Endothelial cell of umbilical vein (primary cell): ENCODE measurements around the gene RAMP2. TPM values are rescaled to one million over a fixed set of nuclear protein-coding genes. Genes with fewer than 3 reads are reported as not detected.

Source experiments
- BruUV-seq: library from RNA; stranded (reverse); fragments of 400-500 nt; replicated peaks from 2 replicates; lab custom pipeline; 2021; lab: Mats Ljungman, UMichigan
- CTCF ChIA-PET: fragments of 300-600, 350-600 bp; sonication (Branson Sonifier 250); formaldehyde crosslinking; loops from one replicate; lab custom pipeline; 2021; ENCODE audit warnings: antibody characterized with exemption, inconsistent platforms; lab: Charles Lee
- POLR2A ChIA-PET: fragments of 300-600, 350-600 bp; sonication (Branson Sonifier 250); formaldehyde crosslinking; loops from one replicate; lab custom pipeline; 2021; ENCODE audit warnings: antibody characterized with exemption, inconsistent platforms; lab: Charles Lee
- DNase-seq: peaks from one replicate; pipeline ENCODE4 v3.0.0-alpha.2; 2011; ENCODE audit warnings: low read depth, low spot score
- FAIRE-seq: peaks from 2 replicates; lab custom pipeline; 2011; peaks lifted over from hg19 to GRCh38; lab: Jason Lieb, UNC
- H2AFZ ChIP-seq: 2 replicates; pipeline ENCODE4 v1.6.0; 2012; ENCODE audit warnings: low read depth, low read length, control low read depth, inconsistent platforms
- H3K27ac ChIP-seq: 2 replicates; pipeline ENCODE4 v1.5.1; 2011; ENCODE audit warnings: low read depth, mild to moderate bottlenecking, control low read depth, low read length, moderate library complexity; ENCODE audit not compliant: insufficient read depth
- H3K27me3 ChIP-seq, 2 experiments: 2 replicates each; pipeline versions ENCODE4 v1.6.0 to v1.6.1; 2011; ENCODE audit warnings: low read length in 2 of 2, mixed read lengths in 1 of 2; ENCODE audit not compliant: control insufficient read depth in 2 of 2, insufficient read depth in 2 of 2
- H3K36me3 ChIP-seq, 2 experiments: 2 replicates in 1 of 2; 3 replicates in 1 of 2; pipeline ENCODE4 v1.5.1; 2011; ENCODE audit warnings: low read length in 2 of 2, mild to moderate bottlenecking in 1 of 2, moderate library complexity in 1 of 2; ENCODE audit not compliant: control insufficient read depth in 2 of 2, insufficient read depth in 2 of 2; ENCODE audit errors: extremely low read depth in 1 of 2
- H3K4me1 ChIP-seq: 3 replicates; pipeline ENCODE4 v1.5.1; 2011; ENCODE audit warnings: mild to moderate bottlenecking, low read length; ENCODE audit not compliant: control insufficient read depth, insufficient read depth; ENCODE audit errors: extremely low read depth
- H3K4me2 ChIP-seq: 2 replicates; pipeline ENCODE4 v1.6.1; 2011; ENCODE audit warnings: low read length, control low read depth, mixed read lengths; ENCODE audit not compliant: insufficient read depth
- H3K4me3 ChIP-seq, 3 experiments: fragments of 200-600 bp in 1 of 3; sonication (generic), shearing (Covaris generic) in 1 of 3; replicated peaks in 1 of 3; 2 replicates each; pipeline ENCODE4 v1.5.1; 2011 to 2016; ENCODE audit warnings: control low read depth in 3 of 3, low read length in 3 of 3, mild to moderate bottlenecking in 2 of 3, inconsistent platforms in 1 of 3, low read depth in 1 of 3, moderate library complexity in 1 of 3; ENCODE audit not compliant: insufficient read depth in 1 of 3
- H3K79me2 ChIP-seq: 2 replicates; pipeline ENCODE4 v1.6.0; 2012; ENCODE audit warnings: low read length, inconsistent platforms; ENCODE audit not compliant: control insufficient read depth, insufficient read depth
- H3K9ac ChIP-seq: replicated peaks from 2 replicates; pipeline ENCODE3; 2011; ENCODE audit warnings: low read length, control low read depth; ENCODE audit not compliant: insufficient read depth; ENCODE audit errors: extremely low read depth
- H3K9me1 ChIP-seq: replicated peaks from 3 replicates; pipeline ENCODE4 v1.6.0; 2011; ENCODE audit warnings: mild to moderate bottlenecking, low read length; ENCODE audit not compliant: control insufficient read depth, insufficient read depth; ENCODE audit errors: extremely low read depth
- H3K9me3 ChIP-seq: replicated peaks from 2 replicates; pipeline ENCODE4 v1.5.1; 2012; ENCODE audit warnings: low read length, inconsistent platforms; ENCODE audit not compliant: control insufficient read depth, insufficient read depth
- H4K20me1 ChIP-seq: replicated peaks from 2 replicates; pipeline ENCODE3; 2011; ENCODE audit warnings: mild to moderate bottlenecking, low read length; ENCODE audit not compliant: control insufficient read depth, insufficient read depth; ENCODE audit errors: extremely low read depth
- CTCF ChIP-seq, 2 donors: IDR thresholded peaks; 1 replicate in 1 of 2; 2 replicates in 1 of 2; pipeline ENCODE4 v1.5.1; 2011; ENCODE audit warnings: low read length in 2 of 2, mild to moderate bottlenecking in 2 of 2, moderate library complexity in 2 of 2, control low read depth in 1 of 2, inconsistent platforms in 1 of 2, low read depth in 1 of 2; ENCODE audit not compliant: insufficient read depth in 1 of 2; ENCODE audit errors: extremely low read depth in 1 of 2
- EZH2 ChIP-seq: IDR thresholded peaks from 2 replicates; pipeline ENCODE4 v1.6.1; 2012; ENCODE audit warnings: borderline replicate concordance, low read depth, mild to moderate bottlenecking, moderate library complexity, low read length, inconsistent platforms; ENCODE audit not compliant: severe bottlenecking
- FOS ChIP-seq: IDR thresholded peaks from 2 replicates; pipeline ENCODE4 v1.6.1; 2011; ENCODE audit warnings: mild to moderate bottlenecking, low read length, moderate library complexity, borderline replicate concordance; ENCODE audit not compliant: insufficient read depth
- GATA2 ChIP-seq: IDR thresholded peaks from 2 replicates; pipeline ENCODE4 v1.7.0; 2011; ENCODE audit warnings: low read depth, mild to moderate bottlenecking, moderate library complexity, mixed read lengths, low read length; ENCODE audit not compliant: insufficient read length, insufficient read depth
- JUN ChIP-seq: IDR thresholded peaks from 2 replicates; pipeline ENCODE4 v1.6.1; 2011; ENCODE audit warnings: borderline replicate concordance, low read depth; ENCODE audit not compliant: insufficient read length, insufficient read depth
- MAX ChIP-seq: IDR thresholded peaks from 2 replicates; pipeline ENCODE4 v1.6.1; 2011; ENCODE audit not compliant: insufficient read depth, insufficient read length
- MYC ChIP-seq: IDR thresholded peaks from one replicate; pipeline ENCODE4 v1.6.1; 2011; ENCODE audit warnings: mild to moderate bottlenecking, low read depth, low read length
- POLR2A ChIP-seq: IDR thresholded peaks from 2 replicates; pipeline ENCODE4 v1.6.1; 2012; ENCODE audit warnings: low read depth, mild to moderate bottlenecking, control low read depth, low read length
- POLR2AphosphoS5 ChIP-seq: IDR thresholded peaks from 2 replicates; pipeline ENCODE4 v1.6.1; 2012; ENCODE audit warnings: low read depth, mild to moderate bottlenecking, control low read depth, low read length, moderate library complexity; ENCODE audit not compliant: insufficient read depth
- dilution Hi-C: fragments of 300-500 bp; cut with MboI; formaldehyde crosslinking; loops from one replicate; pipeline ENCODE4 v1.15.0; 2019; ENCODE audit warnings: low sequenced_read_pairs; ENCODE audit not compliant: extremely low pct_ligation_motif_present
- intact Hi-C: fragments of 100-400 bp; cut with micrococcal nuclease; formaldehyde crosslinking; loops from one replicate; pipeline ENCODE4 v1.10.0; 2022
- polyA plus RNA-seq, 4 experiments: library from polyadenylated mRNA; depleted of rRNA in 3 of 4; stranded (reverse) in 3 of 4; unstranded in 1 of 4; fragments of >200 nt; gene quantifications; 2 replicates each; pipeline versions ENCODE4 v1.2.1 to v1.2.3, GENCODE V29; 2011 to 2012; ENCODE audit warnings: missing spikeins in 1 of 4
- small RNA-seq: library from RNA; depleted of rRNA; stranded (forward); fragments of <200 nt; gene quantifications from one replicate; pipeline ENCODE3, GENCODE V24; 2012; ENCODE audit warnings: low replicate concordance, low read depth; ENCODE audit not compliant: insufficient read depth, insufficient read length
- total RNA-seq: library from RNA; stranded (reverse); gene quantifications from 2 replicates; pipeline ENCODE4 v1.2.3, GENCODE V29; 2021

The RAMP2 gene
- total and polyA plus RNA-seq, 2 donors (not counting 3 experiments of a cell fraction or from before 2014, with no cell fraction given), result 106 to 192 TPM

- Histone ChIP-seq H3K27ac (no peak overlapping the region), H3K9me3 (no peaks in the 10 kb centered on the region), H3K9me1 (no peaks in the 10 kb centered on the region), H3K9ac (no peak overlapping the region), H3K4me2 (no peak overlapping the region), H3K4me1 (peaks cover 3% of the 10 kb centered on the region), H3K79me2 (no peaks in the 10 kb centered on the region), H4K20me1 (no peaks in the 10 kb centered on the region), H3K27me3 (no peaks in the 10 kb centered on the region), H2AFZ (no peak overlapping the region), H3K36me3 (peaks cover 13 to 16% of the 10 kb centered on the region in 2 experiments), H3K4me3 (no peak overlapping the region)
- CTCF ChIA-PET, result interaction anchor here (1.0 to 1.3 kb wide), 3 partner anchors 9 to 46 kb away, joined by 3 to 5 read pairs (median 4); partner anchors contain the start of gene BECN1
- no peak for TF ChIP-seq CTCF (IDR thresholded peaks at IDR 0.05; ENCODE audit: extremely low read depth in 1 of 2, insufficient read depth in 1 of 2, low read depth in 1 of 2, low read length in 2 of 2)
- no peak for TF ChIP-seq GATA2
- TF ChIP-seq JUN, result no peak
- TF ChIP-seq EZH2, result no peak
- TF ChIP-seq POLR2AphosphoS5, result no peak
- no peak for TF ChIP-seq MYC
- TF ChIP-seq POLR2A, result no peak
- TF ChIP-seq FOS, result no peak
- no peak for TF ChIP-seq MAX
- intact Hi-C loops, result no loop called here
- dilution Hi-C loops, result no loop called here
- POLR2A ChIA-PET, result no interaction called here
- FAIRE-seq (no peak), DNase-seq (no peak)
- BruUV-seq, result no TSS peak
These were observed 48.2 kb downstream of the RAMP2 start for GRCh38 chr17:42809250-42809649.

Small RNAs within 50 kb of the gene (small RNA-seq; reads per million reads assigned to genes)
- gene HMGN2P15, result not detected

Other genes with a start within 250 kb of the RAMP2 start
- 40.2 and 50.2 TPM in 2 replicates for gene NAGLU, start 225.0 kb upstream of the RAMP2 start, total RNA-seq
- gene NAGLU, start 225.0 kb upstream of the RAMP2 start, polyA plus RNA-seq, result 54.2 and 66.8 TPM in 2 replicates
- 0.62 and 1.0 TPM in 2 replicates for gene HSD17B1, start 208.3 kb upstream of the RAMP2 start, total RNA-seq
- 0.22 and 0.41 TPM in 2 replicates for gene HSD17B1, start 208.3 kb upstream of the RAMP2 start, polyA plus RNA-seq
- 69.2 and 77.7 TPM in 2 replicates for gene COASY, start 199.1 kb upstream of the RAMP2 start, total RNA-seq
- 39.6 and 52.6 TPM in 2 replicates for gene COASY, start 199.1 kb upstream of the RAMP2 start, polyA plus RNA-seq
- gene MLX, start 194.1 kb upstream of the RAMP2 start, total RNA-seq, result 40.3 and 40.9 TPM in 2 replicates
- 41.1 and 42.7 TPM in 2 replicates for gene MLX, start 194.1 kb upstream of the RAMP2 start, polyA plus RNA-seq
- gene PSMC3IP, start 183.5 kb upstream of the RAMP2 start, total RNA-seq, result 19.3 and 20.8 TPM in 2 replicates
- 5.5 and 5.9 TPM in 2 replicates for gene PSMC3IP, start 183.5 kb upstream of the RAMP2 start, polyA plus RNA-seq
- 52.3 and 53.4 TPM in 2 replicates for gene RETREG3, start 151.9 kb upstream of the RAMP2 start, total RNA-seq
- 32.6 and 36.2 TPM in 2 replicates for gene RETREG3, start 151.9 kb upstream of the RAMP2 start, polyA plus RNA-seq
- gene TUBG1, start 151.5 kb upstream of the RAMP2 start, total RNA-seq, result 96.9 and 102 TPM in 2 replicates
- 132 and 173 TPM in 2 replicates for gene TUBG1, start 151.5 kb upstream of the RAMP2 start, polyA plus RNA-seq
- 13.1 and 13.2 TPM in 2 replicates for gene TUBG2, start 101.9 kb upstream of the RAMP2 start, total RNA-seq
- gene TUBG2, start 101.9 kb upstream of the RAMP2 start, polyA plus RNA-seq, result 17.7 and 19.4 TPM in 2 replicates
- 11.3 and 13.2 TPM in 2 replicates for gene PLEKHH3, start 84.2 kb upstream of the RAMP2 start, total RNA-seq
- gene PLEKHH3, start 84.2 kb upstream of the RAMP2 start, polyA plus RNA-seq, result 5.4 and 6.8 TPM in 2 replicates
- gene CCR10, start 79.4 kb upstream of the RAMP2 start, total RNA-seq, result 1.3 TPM in 1 of 2 replicates, not detected in the other
- gene CCR10, start 79.4 kb upstream of the RAMP2 start, polyA plus RNA-seq, result 1.1 and 1.4 TPM in 2 replicates
- 3.6 and 44.8 TPM in 2 replicates for gene CNTNAP1, start 78.7 kb upstream of the RAMP2 start, total RNA-seq
- 26.3 and 27.3 TPM in 2 replicates for gene CNTNAP1, start 78.7 kb upstream of the RAMP2 start, polyA plus RNA-seq
- gene EZH1, start 16.2 kb upstream of the RAMP2 start, total RNA-seq, result 29.8 and 31.4 TPM in 2 replicates
- gene EZH1, start 16.2 kb upstream of the RAMP2 start, polyA plus RNA-seq, result 27.8 and 33.7 TPM in 2 replicates
- 45.0 and 47.1 TPM in 2 replicates for gene VPS25, start 12.2 kb downstream of the RAMP2 start, total RNA-seq
- 86.8 and 107 TPM in 2 replicates for gene VPS25, start 12.2 kb downstream of the RAMP2 start, polyA plus RNA-seq
- 1.9 TPM in 2 replicates for gene WNK4, start 19.4 kb downstream of the RAMP2 start, total RNA-seq
- 0.48 and 0.84 TPM in 2 replicates for gene WNK4, start 19.4 kb downstream of the RAMP2 start, polyA plus RNA-seq
- gene COA3, start 37.5 kb downstream of the RAMP2 start, total RNA-seq, result 56.6 and 57.5 TPM in 2 replicates
- 126 and 139 TPM in 2 replicates for gene COA3, start 37.5 kb downstream of the RAMP2 start, polyA plus RNA-seq
- gene CNTD1, start 37.6 kb downstream of the RAMP2 start, total RNA-seq, result not detected in 2 replicates
- gene CNTD1, start 37.6 kb downstream of the RAMP2 start, polyA plus RNA-seq, result not detected in 2 replicates
- gene BECN1, start 63.1 kb downstream of the RAMP2 start, total RNA-seq, result 92.3 and 93.5 TPM in 2 replicates
- gene BECN1, start 63.1 kb downstream of the RAMP2 start, polyA plus RNA-seq, result 51.4 and 63.1 TPM in 2 replicates
- 126 and 133 TPM in 2 replicates for gene PSME3, start 72.2 kb downstream of the RAMP2 start, total RNA-seq
- gene PSME3, start 72.2 kb downstream of the RAMP2 start, polyA plus RNA-seq, result 94.7 and 98.4 TPM in 2 replicates
- gene AOC2, start 83.4 kb downstream of the RAMP2 start, total RNA-seq, result 1.6 and 1.9 TPM in 2 replicates
- 0.62 and 0.65 TPM in 2 replicates for gene AOC2, start 83.4 kb downstream of the RAMP2 start, polyA plus RNA-seq
- gene AOC3, start 90.0 kb downstream of the RAMP2 start, total RNA-seq, result 0.27 and 0.44 TPM in 2 replicates
- 0.11 and 0.19 TPM in 2 replicates for gene AOC3, start 90.0 kb downstream of the RAMP2 start, polyA plus RNA-seq
- not detected in 2 replicates for gene G6PC1, start 139.6 kb downstream of the RAMP2 start, total RNA-seq
- gene G6PC1, start 139.6 kb downstream of the RAMP2 start, polyA plus RNA-seq, result not detected in 2 replicates
- 39.7 and 53.2 TPM in 2 replicates for gene AARSD1, start 203.2 kb downstream of the RAMP2 start, total RNA-seq
- 38.3 and 42.8 TPM in 2 replicates for gene AARSD1, start 203.2 kb downstream of the RAMP2 start, polyA plus RNA-seq
- gene PTGES3L, start 218.9 kb downstream of the RAMP2 start, total RNA-seq, result not detected in 2 replicates
- 0.23 and 0.45 TPM in 2 replicates for gene PTGES3L, start 218.9 kb downstream of the RAMP2 start, polyA plus RNA-seq
- gene RUNDC1, start 219.3 kb downstream of the RAMP2 start, total RNA-seq, result 11.7 and 12.0 TPM in 2 replicates
- gene RUNDC1, start 219.3 kb downstream of the RAMP2 start, polyA plus RNA-seq, result 7.3 and 9.2 TPM in 2 replicates
- gene RPL27, start 237.2 kb downstream of the RAMP2 start, total RNA-seq, result 1,014 and 1,102 TPM in 2 replicates
- 2,467 and 2,620 TPM in 2 replicates for gene RPL27, start 237.2 kb downstream of the RAMP2 start, polyA plus RNA-seq
- gene IFI35, start 245.6 kb downstream of the RAMP2 start, total RNA-seq, result 9.4 and 11.1 TPM in 2 replicates
- 22.5 and 23.5 TPM in 2 replicates for gene IFI35, start 245.6 kb downstream of the RAMP2 start, polyA plus RNA-seq